DMS 273 treated with DMSO at 0.1 percent for 48 hours (cell line): Measurements from ENCODE around the gene RNF141.

Experiments used
- DNase-seq: peaks from one replicate; lab custom pipeline; 2025; lab: John Stamatoyannopoulos, UW

RNF141 gene

DNA sequence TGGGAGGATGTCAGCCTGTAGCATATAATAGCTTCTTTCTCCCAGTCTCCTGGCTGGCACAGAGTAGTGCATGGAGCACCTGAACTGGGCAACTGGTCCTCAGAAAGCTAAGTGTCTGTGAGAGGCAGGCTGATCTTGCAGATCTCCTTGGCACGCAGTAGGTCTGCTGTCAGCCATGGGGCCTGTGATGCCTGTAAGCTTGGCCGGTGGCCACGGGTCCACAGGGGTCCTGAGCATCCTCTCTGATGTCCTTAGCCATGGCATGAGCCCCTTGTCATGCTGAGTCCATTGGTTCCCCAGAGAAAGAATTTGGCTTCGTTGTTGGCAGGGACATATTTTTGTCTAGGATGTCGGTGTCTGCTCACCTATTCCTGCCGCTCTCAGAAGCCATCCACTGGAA lies 61.0 kb downstream of the RNF141 start:
- no peak for DNase-seq

DNA sequence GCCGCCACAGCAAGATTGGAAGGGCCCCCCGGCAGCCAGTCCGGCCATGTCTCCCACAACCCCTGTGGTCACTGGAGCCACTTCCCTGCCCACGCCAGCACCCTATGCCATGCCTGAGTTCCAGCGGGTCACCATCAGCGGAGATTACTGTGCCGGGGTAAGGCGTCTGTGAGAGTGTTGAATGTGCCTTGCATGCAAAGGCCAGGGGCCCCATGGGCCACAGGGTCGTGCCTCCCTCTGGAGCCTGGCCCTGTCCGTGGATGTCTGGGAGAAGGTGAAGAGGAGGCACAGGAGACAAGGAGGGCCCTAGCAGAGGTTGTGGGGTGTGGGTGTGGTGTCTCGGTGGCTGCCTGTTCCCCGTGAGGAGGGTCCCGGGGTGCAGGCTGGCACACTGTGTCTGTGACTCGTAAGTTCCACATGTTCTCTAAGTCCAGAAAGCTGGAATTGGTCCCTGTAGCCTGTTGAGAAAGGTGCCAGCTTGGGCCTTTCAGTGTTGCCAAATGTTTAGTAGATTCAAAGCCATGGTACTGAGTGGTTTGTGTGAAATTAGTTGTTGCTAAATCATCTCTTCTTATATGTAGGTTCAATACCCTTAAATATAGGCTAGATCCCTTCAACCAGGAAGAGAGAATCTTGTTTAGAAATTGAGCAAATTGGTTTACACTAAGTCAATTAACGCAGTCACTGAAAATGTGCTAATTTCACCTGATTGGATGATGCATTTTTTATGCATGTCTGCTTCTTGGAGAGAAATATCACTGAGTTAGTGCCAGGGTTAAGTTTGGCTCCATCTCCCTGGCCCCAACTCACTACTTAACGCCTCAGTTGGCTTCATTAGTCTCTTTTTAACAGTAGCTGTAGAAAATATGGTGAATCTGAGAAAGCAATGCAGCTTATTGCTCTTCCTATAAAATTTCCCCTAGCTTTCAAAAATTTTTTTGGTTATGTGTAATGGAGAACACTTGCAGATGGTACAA lies 62.1 kb downstream of the RNF141 start:
- no peak for DNase-seq

DNA sequence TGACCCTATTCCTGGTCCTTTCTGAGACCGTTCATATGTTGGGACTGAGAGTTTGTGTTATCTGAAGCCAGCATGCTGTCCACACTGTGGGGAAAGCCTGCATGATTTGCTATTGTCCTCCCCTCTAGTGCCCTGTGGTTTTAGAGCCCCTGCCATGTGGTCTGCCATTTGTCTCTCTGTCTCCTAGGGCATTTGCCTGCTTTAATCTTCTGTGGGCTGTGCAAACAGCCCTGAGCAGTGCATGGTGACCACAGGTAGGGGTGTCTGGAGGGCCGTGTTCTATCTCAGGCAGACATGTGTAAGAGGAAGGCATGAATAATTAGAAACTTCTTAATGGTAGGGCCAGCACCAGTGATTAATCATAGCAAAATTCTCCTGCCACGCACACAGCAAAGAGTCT lies 62.9 kb downstream of the RNF141 start:
- DNase-seq: no peak

DNA sequence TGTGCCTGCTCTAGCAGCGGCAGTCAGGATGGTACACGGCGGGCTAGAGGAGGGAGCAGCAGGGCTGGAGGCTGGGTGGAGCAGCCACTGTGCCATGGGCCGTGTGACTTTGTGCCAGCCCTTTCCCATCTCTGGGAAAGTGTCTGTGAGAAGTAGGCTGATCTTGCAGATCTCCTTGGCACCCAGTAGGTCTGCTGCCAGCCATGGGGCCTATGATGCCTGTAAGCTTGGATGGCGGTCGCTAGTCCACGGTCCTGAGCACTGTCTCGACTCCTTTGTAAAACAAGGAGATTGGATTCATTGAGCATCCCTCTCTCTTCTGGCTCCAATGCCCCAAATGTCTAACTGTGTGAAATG lies 63.3 kb downstream of the RNF141 start:
- DNase-seq: no peak

DNA sequence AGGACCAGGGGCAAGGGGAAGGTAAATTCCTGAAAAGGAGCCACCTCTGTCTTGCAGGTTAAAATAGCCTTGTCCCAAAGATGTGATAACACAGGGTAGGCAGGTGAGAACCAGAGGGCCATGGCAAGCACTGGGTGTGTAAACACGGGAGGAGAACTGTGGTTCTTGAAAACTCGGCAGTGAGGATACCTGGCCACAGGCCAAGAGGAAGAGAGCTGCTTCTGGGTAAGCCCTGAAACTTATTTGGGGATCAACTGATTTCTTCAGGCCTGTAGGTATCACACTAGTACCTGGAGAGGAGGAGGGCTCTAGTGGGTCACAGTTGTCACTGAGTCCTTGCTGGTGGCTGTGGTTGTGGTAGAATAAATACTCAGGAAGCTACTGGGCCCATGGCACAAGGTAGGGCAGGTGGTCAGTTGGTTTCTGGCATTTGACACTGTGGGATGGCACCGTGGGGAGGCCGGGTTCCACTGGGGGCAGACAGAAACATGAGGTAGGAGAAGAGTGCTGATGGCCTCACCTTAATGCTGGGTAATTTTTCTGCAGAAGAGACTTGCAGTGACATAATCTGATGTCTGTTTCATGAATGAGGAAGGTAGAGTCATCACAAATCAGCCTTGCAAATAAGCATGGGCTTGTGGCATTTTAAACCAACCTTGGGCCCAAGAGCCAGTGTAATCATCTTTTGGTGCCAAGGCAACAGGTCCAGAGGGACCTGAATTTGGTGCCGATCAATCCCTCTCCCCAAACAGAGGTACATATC lies 63.9 kb downstream of the RNF141 start:
- DNase-seq: no peak

DNA sequence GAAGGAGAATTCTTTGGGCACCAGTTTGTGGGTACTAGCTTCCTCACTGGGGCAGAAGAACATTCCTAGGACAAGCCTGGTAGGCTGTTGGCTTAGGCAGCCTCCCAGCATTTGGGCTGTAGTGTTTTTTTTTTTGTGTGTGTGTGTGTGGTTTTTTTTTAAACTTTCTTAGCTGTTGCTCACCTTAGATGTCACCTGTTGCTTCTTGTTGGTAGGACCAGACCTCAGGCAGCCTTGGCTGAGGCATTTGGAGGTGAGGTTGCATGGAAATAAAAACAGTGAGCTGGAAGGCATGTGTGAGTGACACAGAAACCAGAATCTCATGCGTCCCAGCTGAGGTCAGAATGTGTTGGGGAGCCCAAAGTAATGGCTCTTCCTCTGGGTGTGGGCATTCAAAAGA lies 64.6 kb downstream of the RNF141 start:
- no peak for DNase-seq

DNA sequence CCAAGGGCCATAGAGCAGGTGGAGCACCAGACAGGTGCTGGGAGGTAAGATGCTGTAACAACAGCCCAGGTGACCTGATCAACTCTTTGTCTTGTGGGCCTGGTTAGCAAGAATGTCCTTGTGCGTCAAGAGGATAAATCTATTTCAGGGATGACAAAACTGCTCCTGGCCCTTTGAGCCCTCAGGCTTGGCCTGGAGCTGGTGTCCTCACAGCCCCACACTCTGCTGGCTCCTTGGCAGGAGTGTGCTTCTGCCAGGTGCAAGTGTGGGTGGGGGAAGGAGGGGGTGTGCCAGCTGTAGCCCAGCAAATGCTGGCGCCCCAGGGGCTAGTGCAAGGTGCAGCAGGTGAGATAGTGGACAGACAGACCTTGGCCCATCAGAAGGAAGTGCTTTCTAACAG lies 66.4 kb downstream of the RNF141 start:
- no peak for DNase-seq

DNA sequence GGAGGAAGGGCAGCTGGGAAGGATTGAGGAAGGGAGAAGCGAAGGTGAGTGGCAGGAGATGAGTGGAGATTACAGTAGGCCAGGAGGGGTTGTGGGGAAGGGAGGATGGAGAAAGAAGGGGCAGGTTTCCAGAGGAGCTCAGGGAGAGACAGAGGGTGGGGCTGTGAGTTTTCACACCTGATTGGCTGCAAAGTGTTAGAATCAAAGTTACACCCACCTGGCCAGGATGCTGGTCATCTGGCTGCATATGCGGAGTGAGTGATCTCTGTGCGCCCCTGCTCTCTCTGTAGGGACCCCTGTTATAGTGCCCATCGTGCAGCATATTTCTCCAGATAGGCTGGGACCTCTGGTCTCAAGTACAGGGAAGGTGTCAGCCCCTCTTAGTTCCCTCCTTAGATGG lies 67.6 kb downstream of the RNF141 start:
- no peak for DNase-seq

DNA sequence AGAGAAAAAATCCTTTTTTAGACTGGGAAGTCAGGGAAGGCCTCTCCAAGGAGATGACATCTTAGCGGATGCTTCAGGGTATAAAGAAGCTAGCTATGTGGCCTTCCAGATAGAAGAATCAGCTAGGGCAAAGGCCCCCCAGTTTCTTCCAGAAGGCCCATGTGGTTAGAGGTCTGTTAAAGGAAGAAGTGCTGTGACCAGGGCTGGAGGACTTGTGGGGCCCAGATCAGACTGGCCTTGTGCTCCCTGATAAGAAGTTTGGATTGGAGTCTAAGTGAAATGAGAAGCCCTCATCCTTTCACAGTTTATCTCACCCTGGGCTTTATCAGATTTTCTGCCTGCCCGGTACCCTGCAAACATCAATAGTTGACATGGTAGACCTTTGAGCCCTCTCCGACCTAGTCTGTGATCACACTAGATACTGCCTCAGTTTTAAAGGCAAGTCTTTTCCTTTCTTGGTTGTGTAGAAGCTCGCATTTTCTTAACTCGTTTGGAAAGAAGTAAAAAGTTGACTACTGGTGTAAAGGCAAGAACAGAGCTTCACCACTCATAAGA lies 78.2 kb downstream of the RNF141 start:
- no peak for DNase-seq
